ENCODE measurements around the gene SMIM7. TPM values are rescaled to one million over a fixed set of nuclear protein-coding genes. Genes with fewer than 3 reads are reported as not detected.
A peak's percentile ranks its signal among the peaks of the same experiment; 100 is the strongest.

The SMIM7 gene
- total RNA-seq, 1 experiment from 2014 or later = 66.4 TPM

- RAD21 ChIA-PET (ENCODE audit: low non-redundant PET in 1 of 2, low total read pairs in 2 of 2, uncharacterized antibody in 2 of 2, unreplicated experiment in 2 of 2) = no interaction called here
- H4K20me1 ChIP-seq (ENCODE audit: insufficient read depth) = peaks cover 20% of the 10 kb centered on the region; the same call in 1 of the 2 replicates
- CTCF ChIA-PET = no interaction called here
- no peak for TF ChIP-seq CTCF (IDR thresholded peaks at IDR 0.05 in 2 of 3, conservative IDR thresholded peaks at IDR 0.05 in 1 of 3; ENCODE audit: borderline replicate concordance in 1 of 3, insufficient read depth in 1 of 3, low read depth in 2 of 3, low read length in 2 of 3)
- no peak overlapping the region for H3K9ac ChIP-seq (ENCODE audit: low read length)
- peak; percentile 81 for ATAC-seq
- POLR2A ChIA-PET = interaction anchor here (0.6 to 1.6 kb wide), 2 partner anchors 9 to 12 kb away, joined by 3 read pairs; partner anchors contain the start of gene MED26
- DNase-seq (ENCODE audit: low read depth, low spot score) = no peak
- no peak overlapping the region for H3K27ac ChIP-seq (ENCODE audit: low read depth, low read length)
- no TSS peak for BruUV-seq (replicated peaks)
- H3K36me3 ChIP-seq (ENCODE audit: control insufficient read depth in 1 of 2, insufficient read depth in 2 of 2, low read length in 2 of 2) = no peaks in the 10 kb centered on the region
- intact Hi-C loops (cut with micrococcal nuclease) = no loop called here
- no peak overlapping the region for H3K4me2 ChIP-seq (ENCODE audit: low read length)
- peaks cover 99% of the 10 kb centered on the region for H3K79me2 ChIP-seq (ENCODE audit: insufficient read depth, low read length)
- H3K9me3 ChIP-seq (ENCODE audit: control insufficient read depth in 1 of 2, insufficient read depth in 1 of 2, low read depth in 1 of 2, low read length in 2 of 2) = no peaks in the 10 kb centered on the region
- H3K27me3 ChIP-seq (ENCODE audit: insufficient read depth, low read length) = no peaks in the 10 kb centered on the region
- H2AFZ ChIP-seq (ENCODE audit: low read depth, low read length, poor library complexity, severe bottlenecking) = no peak overlapping the region
- no peaks in the 10 kb centered on the region for H3K9me2 ChIP-seq (ENCODE audit: insufficient read depth)
- H3K4me3 ChIP-seq (replicated peaks in 1 of 2; ENCODE audit: low read depth in 1 of 2, low read length in 2 of 2) = no peak overlapping the region
- peaks cover 0 to 23% of the 10 kb centered on the region in 2 experiments; a peak in 1 of 4 replicates for H3K4me1 ChIP-seq (ENCODE audit: control insufficient read depth in 1 of 2, insufficient read depth in 2 of 2, low read length in 2 of 2)
These were observed 44.1 kb downstream of the SMIM7 start for GRCh38 chr19:16615808-16616207.

- H3K4me3 ChIP-seq (replicated peaks in 1 of 2; ENCODE audit: low read depth in 1 of 2, low read length in 2 of 2) = no peak overlapping the region
- H3K4me2 ChIP-seq (ENCODE audit: low read length) = no peak overlapping the region
- CTCF ChIA-PET = no interaction called here
- peaks cover 0 to 23% of the 10 kb centered on the region in 2 experiments; a peak in 1 of 4 replicates for H3K4me1 ChIP-seq (ENCODE audit: control insufficient read depth in 1 of 2, insufficient read depth in 2 of 2, low read length in 2 of 2)
- H4K20me1 ChIP-seq (ENCODE audit: insufficient read depth) = peaks cover 20% of the 10 kb centered on the region; the same call in 1 of the 2 replicates
- H3K27me3 ChIP-seq (ENCODE audit: insufficient read depth, low read length) = no peaks in the 10 kb centered on the region
- TF ChIP-seq EZH2 (IDR thresholded peaks at IDR 0.05) (no peak), JUND (IDR thresholded peaks at IDR 0.05) (no peak), RAD21 (IDR thresholded peaks at IDR 0.05; ENCODE audit: low read depth) (no peak), FOSL1 (IDR thresholded peaks at IDR 0.05; ENCODE audit: low read depth) (no peak), ZNF274 (IDR thresholded peaks at IDR 0.05; ENCODE audit: low read depth, low read length) (no peak), ELF1 (IDR thresholded peaks at IDR 0.05; ENCODE audit: borderline replicate concordance, low read depth) (no peak), REST (IDR thresholded peaks at IDR 0.05; ENCODE audit: low read depth) (no peak), EZH2phosphoT487 (IDR thresholded peaks at IDR 0.05; ENCODE audit: borderline replicate concordance) (no peak)
- no peaks in the 10 kb centered on the region for H3K36me3 ChIP-seq (ENCODE audit: control insufficient read depth in 1 of 2, insufficient read depth in 2 of 2, low read length in 2 of 2)
- BruUV-seq (replicated peaks) = no TSS peak
- DNase-seq (ENCODE audit: low read depth, low spot score) (no peak), ATAC-seq (no peak)
- H3K9me3 ChIP-seq (ENCODE audit: control insufficient read depth in 1 of 2, insufficient read depth in 1 of 2, low read depth in 1 of 2, low read length in 2 of 2) = no peaks in the 10 kb centered on the region
- no peak overlapping the region for H2AFZ ChIP-seq (ENCODE audit: low read depth, low read length, poor library complexity, severe bottlenecking)
- RAD21 ChIA-PET (ENCODE audit: low non-redundant PET in 1 of 2, low total read pairs in 2 of 2, uncharacterized antibody in 2 of 2, unreplicated experiment in 2 of 2) = no interaction called here
- H3K9ac ChIP-seq (ENCODE audit: low read length) = no peak overlapping the region
- no peaks in the 10 kb centered on the region for H3K9me2 ChIP-seq (ENCODE audit: insufficient read depth)
- intact Hi-C loops (cut with micrococcal nuclease) = no loop called here
- peaks cover 99% of the 10 kb centered on the region for H3K79me2 ChIP-seq (ENCODE audit: insufficient read depth, low read length)
- H3K27ac ChIP-seq (ENCODE audit: low read depth, low read length) = no peak overlapping the region
- POLR2A ChIA-PET = no interaction called here
These were observed 45.0 kb downstream of the SMIM7 start for GRCh38 chr19:16614941-16615340.
